HFFc6 (cell line): ENCODE measurements around the gene COQ5. TPM values are rescaled to one million over a fixed set of nuclear protein-coding genes. Genes with fewer than 3 reads are reported as not detected.
A peak's percentile ranks its signal among the peaks of the same experiment; 100 is the strongest.

Experiments used
- DNase-seq: peaks from one replicate; pipeline ENCODE4 v3.0.0-alpha.2; 2018
- H3K27ac Mint-ChIP-seq: 2 replicates; pipeline ENCODE4 v1.8.0; 2020; ENCODE audit warnings: mild to moderate bottlenecking, mixed read lengths
- H3K27me3 Mint-ChIP-seq: 2 replicates; pipeline ENCODE4 v1.8.0; 2021; ENCODE audit warnings: mild to moderate bottlenecking, moderate library complexity, mixed read lengths; ENCODE audit not compliant: insufficient read depth
- H3K36me3 Mint-ChIP-seq: 2 replicates; pipeline ENCODE4 v1.8.0; 2021; ENCODE audit warnings: low read depth, mixed read lengths
- H3K4me1 Mint-ChIP-seq: 2 replicates; pipeline ENCODE4 v1.8.0; 2020; ENCODE audit warnings: low read depth, mixed read lengths
- H3K4me3 Mint-ChIP-seq: 2 replicates; pipeline ENCODE4 v1.8.0; 2020; ENCODE audit warnings: mild to moderate bottlenecking, moderate library complexity, mixed read lengths
- H3K9me3 Mint-ChIP-seq: 2 replicates; pipeline ENCODE4 v1.8.0; 2020; ENCODE audit warnings: mild to moderate bottlenecking, mixed read lengths
- total RNA-seq, 6 experiments: library from RNA; stranded (reverse); fragmentation: NEBNext Ultra II Directional; extraction: Animal tissue kit (Norgen Biotek cat#: 25700); gene quantifications; 2 replicates in 1 of 6; 3 replicates in 5 of 6; pipeline ENCODE4 v1.2.3, GENCODE V29; 2021
- TF ChIP-seq, protein P1 (sequence below): fragments of 200-600 bp; sonication (generic); IDR thresholded peaks from 2 replicates; pipeline ENCODE4 v1.5.0; 2021; ENCODE audit warnings: antibody characterized with exemption, mild to moderate bottlenecking

The COQ5 gene
- total RNA-seq, 6 experiments from 2014 or later, result 26.0 to 30.7 (median 27.4) TPM

DNA sequence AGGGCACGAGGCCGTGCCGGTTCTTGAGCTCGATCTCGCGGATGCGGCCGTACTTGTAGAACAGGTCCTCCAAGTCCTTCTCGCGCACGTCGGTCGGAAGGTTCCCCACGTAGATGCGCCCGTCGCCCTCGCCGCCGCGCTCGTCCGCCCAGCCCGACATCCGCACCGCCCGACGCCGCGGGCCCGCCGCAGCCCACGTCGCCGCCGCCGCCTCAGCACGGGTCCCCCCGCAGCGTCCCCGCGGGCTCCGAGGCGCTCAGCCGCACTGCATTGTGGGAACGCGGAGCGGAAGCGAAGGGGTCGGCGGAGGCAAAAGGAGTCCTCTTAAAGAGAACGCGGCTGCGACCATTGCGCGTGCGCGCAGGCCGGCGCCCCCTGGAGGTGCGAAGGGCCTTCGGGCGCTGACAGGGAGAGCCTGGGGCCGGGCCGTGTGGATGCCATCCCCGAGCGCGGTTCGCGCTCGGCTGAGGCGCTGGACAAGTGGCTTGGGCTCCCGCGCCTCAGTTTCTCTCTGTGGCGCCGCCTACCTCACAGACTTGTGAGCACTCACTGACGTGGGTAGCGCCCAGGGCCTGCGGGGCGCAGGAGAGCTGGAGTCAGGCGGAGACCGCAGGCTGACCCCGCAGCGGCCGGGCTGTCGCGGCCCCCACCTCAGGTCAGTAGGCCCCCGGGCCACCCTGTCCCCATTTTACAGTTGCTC, 59.4 kb downstream of the COQ5 start, which contains the start of gene SRSF9:
Gene SRSF9, minus strand, starts transcription at position 299 of the 700 bp plus-strand sequence. Its CDS starts 139 bp downstream, at position 160.
- Mint-ChIP-seq H3K36me3 (peaks cover 31% of the 10 kb centered on the region), H3K27me3 (peaks cover 2% of the 10 kb centered on the region; the same call in 1 of the 2 replicates), H3K9me3 (no peaks in the 10 kb centered on the region), H3K4me1 (peaks cover 49% of the 10 kb centered on the region), H3K4me3 (peak within 1 kb of the TSS; percentile 95), H3K27ac (peak within 1 kb of the TSS; percentile 82)
- peak; percentile 93 for DNase-seq
- TF ChIP-seq, protein P1, sequence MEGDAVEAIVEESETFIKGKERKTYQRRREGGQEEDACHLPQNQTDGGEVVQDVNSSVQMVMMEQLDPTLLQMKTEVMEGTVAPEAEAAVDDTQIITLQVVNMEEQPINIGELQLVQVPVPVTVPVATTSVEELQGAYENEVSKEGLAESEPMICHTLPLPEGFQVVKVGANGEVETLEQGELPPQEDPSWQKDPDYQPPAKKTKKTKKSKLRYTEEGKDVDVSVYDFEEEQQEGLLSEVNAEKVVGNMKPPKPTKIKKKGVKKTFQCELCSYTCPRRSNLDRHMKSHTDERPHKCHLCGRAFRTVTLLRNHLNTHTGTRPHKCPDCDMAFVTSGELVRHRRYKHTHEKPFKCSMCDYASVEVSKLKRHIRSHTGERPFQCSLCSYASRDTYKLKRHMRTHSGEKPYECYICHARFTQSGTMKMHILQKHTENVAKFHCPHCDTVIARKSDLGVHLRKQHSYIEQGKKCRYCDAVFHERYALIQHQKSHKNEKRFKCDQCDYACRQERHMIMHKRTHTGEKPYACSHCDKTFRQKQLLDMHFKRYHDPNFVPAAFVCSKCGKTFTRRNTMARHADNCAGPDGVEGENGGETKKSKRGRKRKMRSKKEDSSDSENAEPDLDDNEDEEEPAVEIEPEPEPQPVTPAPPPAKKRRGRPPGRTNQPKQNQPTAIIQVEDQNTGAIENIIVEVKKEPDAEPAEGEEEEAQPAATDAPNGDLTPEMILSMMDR, result peak; percentile 89

DNA sequence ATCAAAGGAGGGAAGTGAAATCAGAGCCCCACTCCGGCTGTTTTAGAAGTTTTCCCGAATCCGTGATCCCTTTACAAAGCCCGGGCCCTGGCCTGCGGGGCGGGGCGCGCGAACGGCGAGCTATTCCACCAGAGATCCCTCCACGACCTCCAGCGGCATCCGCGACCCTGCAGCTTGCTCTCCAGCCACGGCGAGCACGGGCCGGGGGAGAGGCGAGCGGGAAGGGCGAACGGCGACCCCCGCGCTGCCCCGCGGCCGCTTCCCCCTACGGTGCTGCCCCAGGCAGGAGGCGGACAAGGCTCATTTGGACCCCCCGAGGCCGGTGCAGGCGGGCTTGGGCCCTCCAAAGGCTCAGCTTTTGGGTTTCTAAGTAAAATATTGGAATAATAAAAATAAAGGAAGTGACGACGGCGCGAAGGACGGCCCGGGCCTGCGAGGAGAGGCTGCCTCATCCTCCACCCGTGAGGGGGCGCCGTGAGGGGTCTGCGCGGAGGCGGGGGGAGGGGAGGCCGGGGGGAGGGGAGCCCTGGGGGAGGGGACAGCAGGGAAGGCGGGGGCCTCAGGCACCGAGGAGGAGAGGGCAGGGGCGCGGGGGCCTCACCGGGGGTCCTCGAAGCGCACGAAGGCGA, 60.0 kb downstream of the COQ5 start:
- peaks cover 43% of the 10 kb centered on the region for H3K4me1 Mint-ChIP-seq
- H3K4me3 Mint-ChIP-seq, result peak overlapping the region; percentile 95
- H3K27ac Mint-ChIP-seq, result peak overlapping the region; percentile 82
- H3K27me3 Mint-ChIP-seq, result peaks cover 2% of the 10 kb centered on the region; the same call in 1 of the 2 replicates
- peaks cover 36% of the 10 kb centered on the region for H3K36me3 Mint-ChIP-seq
- peak; percentile 16 for DNase-seq
- no peaks in the 10 kb centered on the region for H3K9me3 Mint-ChIP-seq
- TF ChIP-seq, protein P1, result no peak

DNA sequence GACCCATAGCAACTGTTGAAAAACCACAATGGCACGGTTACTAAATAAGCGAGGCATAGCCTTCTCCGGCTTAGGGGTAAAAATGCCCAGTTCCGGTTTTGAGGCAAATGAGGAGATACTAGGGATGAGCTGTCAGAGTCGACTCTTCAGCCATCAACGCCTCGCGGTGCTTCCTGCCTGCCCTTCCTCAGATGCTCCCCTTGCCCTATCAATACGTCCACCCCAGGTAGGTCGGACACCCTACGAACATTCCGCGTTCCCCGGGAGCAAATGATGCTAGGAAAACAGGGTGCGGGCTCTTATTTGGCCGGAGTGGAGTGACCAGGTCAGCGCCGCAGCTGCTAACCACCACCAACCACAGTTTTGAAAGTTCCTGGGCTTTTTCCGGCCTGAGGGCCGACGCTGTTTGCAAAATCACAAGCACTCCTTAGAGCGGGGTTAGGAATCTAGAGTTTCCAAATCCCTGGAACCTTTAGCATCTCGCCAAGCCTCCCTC, 60.6 kb downstream of the COQ5 start:
- TF ChIP-seq, protein P1, result no peak
- Mint-ChIP-seq H3K9me3 (no peaks in the 10 kb centered on the region), H3K27ac (peak overlapping the region; percentile 82), H3K4me3 (peak overlapping the region; percentile 95), H3K27me3 (peaks cover 2% of the 10 kb centered on the region; the same call in 1 of the 2 replicates), H3K4me1 (peaks cover 38% of the 10 kb centered on the region), H3K36me3 (peaks cover 36% of the 10 kb centered on the region)
- DNase-seq, result peak; percentile 46

DNA sequence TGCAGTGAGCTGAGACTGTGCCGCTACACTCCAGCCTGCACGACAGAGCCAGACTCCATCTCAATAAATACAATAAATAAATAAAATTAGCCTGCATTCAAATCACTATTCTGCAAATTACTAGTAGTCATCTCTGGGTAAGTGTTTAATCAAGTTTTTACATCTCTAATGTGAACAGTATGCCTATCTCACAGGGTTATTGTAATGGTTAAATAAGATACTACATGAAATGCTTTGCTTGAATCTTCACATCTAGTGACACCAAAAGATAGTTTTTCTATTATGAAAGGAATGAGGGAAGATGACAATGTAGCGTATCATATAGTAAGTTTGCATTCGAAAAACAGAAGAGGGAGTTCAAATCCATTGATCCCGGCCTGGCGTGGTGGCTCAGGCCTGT, 61.5 kb downstream of the COQ5 start:
- H3K4me1 Mint-ChIP-seq, result peaks cover 38% of the 10 kb centered on the region
- peaks cover 42% of the 10 kb centered on the region for H3K36me3 Mint-ChIP-seq
- no peak for DNase-seq

More for the DNA sequence above, 61.5 kb downstream of the COQ5 start:
- TF ChIP-seq, protein P1, result no peak
- H3K27me3 Mint-ChIP-seq, result peaks cover 2% of the 10 kb centered on the region; the same call in 1 of the 2 replicates
- H3K9me3 Mint-ChIP-seq, result no peaks in the 10 kb centered on the region
- H3K27ac Mint-ChIP-seq, result peak overlapping the region; percentile 51
- H3K4me3 Mint-ChIP-seq, result peak overlapping the region; percentile 95
